ENCODE data around the gene CACNA1E. TPM values are rescaled to one million over a fixed set of nuclear protein-coding genes. Genes with fewer than 3 reads are reported as not detected.

CACNA1E gene
- total RNA-seq, 2 experiments from 2014 or later = not detected

- no peaks in the 10 kb centered on the region for H3K4me1 ChIP-seq (ENCODE audit: insufficient read depth, low read length, poor library complexity, severe bottlenecking)
- H3K79me2 ChIP-seq (ENCODE audit: insufficient read depth, low read depth, low read length) = no peaks in the 10 kb centered on the region
- H3K9me2 ChIP-seq (ENCODE audit: insufficient read depth, low read length) = no peaks in the 10 kb centered on the region
- POLR2A ChIA-PET = no interaction called here
- no peak overlapping the region for H3K4me2 ChIP-seq (ENCODE audit: low read length)
- intact Hi-C loops (cut with micrococcal nuclease; ENCODE audit: unreplicated experiment) = loop anchor here (10.0 kb wide), 1 partner anchor 579 kb away; no protein-coding TSS in a partner anchor
- H3K9me3 ChIP-seq (ENCODE audit: low read length) = no peaks in the 10 kb centered on the region
- no peak for DNase-seq (ENCODE audit: low spot score)
- no TSS peak for BruUV-seq (replicated peaks)
- H3K27ac ChIP-seq (ENCODE audit: low read depth, low read length, poor library complexity, severe bottlenecking) = no peak overlapping the region
- no peaks in the 10 kb centered on the region for H4K20me1 ChIP-seq (ENCODE audit: insufficient read depth, low read length)
- no peak overlapping the region for H2AFZ ChIP-seq (ENCODE audit: low read length)
- CTCF ChIA-PET (ENCODE audit: unreplicated experiment) = no interaction called here
- no peaks in the 10 kb centered on the region for H3K36me3 ChIP-seq (ENCODE audit: insufficient read depth, low read length)
- no peak for TF ChIP-seq CTCF (conservative IDR thresholded peaks at IDR 0.05; ENCODE audit: low read length)
- no peak for TF ChIP-seq EZH2phosphoT487 (IDR thresholded peaks at IDR 0.05; ENCODE audit: borderline replicate concordance, low read depth, low read length)
- no peak overlapping the region for H3K4me3 ChIP-seq (ENCODE audit: low read depth, low read length, poor library complexity, severe bottlenecking)
These were observed 7.7 kb upstream of the CACNA1E start for GRCh38 chr1:181475580-181475979.

DNA sequence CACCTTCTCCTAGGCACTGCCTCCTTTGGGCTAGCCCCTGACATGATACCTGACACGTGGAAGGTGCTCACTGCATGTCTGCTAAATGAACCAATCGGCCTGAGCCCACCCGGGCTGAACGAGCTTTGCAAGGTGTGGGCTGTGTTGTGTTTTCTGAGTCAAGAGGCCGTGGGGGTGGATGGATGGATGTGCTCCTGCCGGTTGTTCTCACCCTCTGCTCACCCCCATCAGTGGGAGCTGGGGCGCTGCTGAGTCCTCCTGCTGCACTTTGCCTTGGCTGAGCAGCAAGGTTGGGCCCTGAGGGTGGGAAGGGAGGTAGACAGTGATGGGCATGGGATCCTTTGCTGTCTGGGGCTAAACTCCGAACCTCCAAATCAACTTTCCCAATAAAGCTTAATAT lies 6.7 kb upstream of the CACNA1E start:
- Histone ChIP-seq H3K79me2 (ENCODE audit: insufficient read depth, low read depth, low read length) (no peaks in the 10 kb centered on the region), H3K4me2 (ENCODE audit: low read length) (no peak overlapping the region), H3K4me1 (ENCODE audit: insufficient read depth, low read length, poor library complexity, severe bottlenecking) (no peaks in the 10 kb centered on the region), H3K4me3 (ENCODE audit: low read depth, low read length, poor library complexity, severe bottlenecking) (no peak overlapping the region), H3K36me3 (ENCODE audit: insufficient read depth, low read length) (no peaks in the 10 kb centered on the region), H3K27ac (ENCODE audit: low read depth, low read length, poor library complexity, severe bottlenecking) (no peak overlapping the region), H3K9me2 (ENCODE audit: insufficient read depth, low read length) (no peaks in the 10 kb centered on the region), H2AFZ (ENCODE audit: low read length) (no peak overlapping the region), H3K9me3 (ENCODE audit: low read length) (no peaks in the 10 kb centered on the region), H4K20me1 (ENCODE audit: insufficient read depth, low read length) (no peaks in the 10 kb centered on the region)
- no TSS peak for BruUV-seq (replicated peaks)
- no peak for DNase-seq (ENCODE audit: low spot score)
- POLR2A ChIA-PET = no interaction called here
- TF ChIP-seq CTCF (conservative IDR thresholded peaks at IDR 0.05; ENCODE audit: low read length) (no peak), EZH2phosphoT487 (IDR thresholded peaks at IDR 0.05; ENCODE audit: borderline replicate concordance, low read depth, low read length) (no peak)
- intact Hi-C loops (cut with micrococcal nuclease; ENCODE audit: unreplicated experiment) = loop anchor here (10.0 kb wide), 1 partner anchor 578 kb away; no protein-coding TSS in a partner anchor
- CTCF ChIA-PET (ENCODE audit: unreplicated experiment) = interaction anchor here (0.6 kb wide), 1 partner anchor 25 kb away, joined by 3 read pairs; no protein-coding TSS in a partner anchor

GRCh38 chr1:181478306-181478705 lies 5.0 kb upstream of the CACNA1E start:
- CTCF ChIA-PET (ENCODE audit: unreplicated experiment) = interaction anchor here (1.1 kb wide), 1 partner anchor 36 kb away, joined by 4 read pairs; no protein-coding TSS in a partner anchor

More at GRCh38 chr1:181478306-181478705, 5.0 kb upstream of the CACNA1E start:
- Histone ChIP-seq H3K36me3 (ENCODE audit: insufficient read depth, low read length) (no peaks in the 10 kb centered on the region), H3K9me3 (ENCODE audit: low read length) (no peaks in the 10 kb centered on the region), H3K4me3 (ENCODE audit: low read depth, low read length, poor library complexity, severe bottlenecking) (no peak overlapping the region), H3K79me2 (ENCODE audit: insufficient read depth, low read depth, low read length) (no peaks in the 10 kb centered on the region), H4K20me1 (ENCODE audit: insufficient read depth, low read length) (no peaks in the 10 kb centered on the region), H3K9me2 (ENCODE audit: insufficient read depth, low read length) (no peaks in the 10 kb centered on the region), H3K27ac (ENCODE audit: low read depth, low read length, poor library complexity, severe bottlenecking) (no peak overlapping the region), H2AFZ (ENCODE audit: low read length) (no peak overlapping the region), H3K4me1 (ENCODE audit: insufficient read depth, low read length, poor library complexity, severe bottlenecking) (no peaks in the 10 kb centered on the region), H3K4me2 (ENCODE audit: low read length) (no peak overlapping the region)
- no TSS peak for BruUV-seq (replicated peaks)
- no peak for DNase-seq (ENCODE audit: low spot score)
- intact Hi-C loops (cut with micrococcal nuclease; ENCODE audit: unreplicated experiment) = loop anchor here (10.0 kb wide), 1 partner anchor 576 kb away; no protein-coding TSS in a partner anchor
- TF ChIP-seq CTCF (conservative IDR thresholded peaks at IDR 0.05; ENCODE audit: low read length) (no peak), EZH2phosphoT487 (IDR thresholded peaks at IDR 0.05; ENCODE audit: borderline replicate concordance, low read depth, low read length) (no peak)
- POLR2A ChIA-PET = no interaction called here

Data from OCI-LY7 (cell line).